Measurements from ENCODE around the gene SKIC3. TPM values are rescaled to one million over a fixed set of nuclear protein-coding genes. Genes with fewer than 3 reads are reported as not detected.

The SKIC3 gene
- total RNA-seq, 1 donor: 37.7 TPM

GRCh38 chr5:95532415-95532814, 22.4 kb downstream of the SKIC3 start:
- DNase-seq (ENCODE audit: low read depth in 2 of 3, low spot score in 2 of 3): no peak

- no peak for DNase-seq (ENCODE audit: low read depth in 2 of 3, low spot score in 2 of 3)
Observed at GRCh38 chr5:95531491-95531890, 23.3 kb downstream of the SKIC3 start.

- DNase-seq (ENCODE audit: low read depth in 2 of 3, low spot score in 2 of 3): no peak
Observed at GRCh38 chr5:95530416-95530815, 24.4 kb downstream of the SKIC3 start.

- no peak for DNase-seq (ENCODE audit: low read depth in 2 of 3, low spot score in 2 of 3)
Observed at GRCh38 chr5:95528565-95528964, 26.2 kb downstream of the SKIC3 start.

GRCh38 chr5:95526871-95527270, 27.9 kb downstream of the SKIC3 start:
- DNase-seq (ENCODE audit: low read depth in 2 of 3, low spot score in 2 of 3): no peak

GRCh38 chr5:95524423-95524822, 30.4 kb downstream of the SKIC3 start:
- no peak for DNase-seq (ENCODE audit: low read depth in 2 of 3, low spot score in 2 of 3)

GRCh38 chr5:95520206-95520605, 34.6 kb downstream of the SKIC3 start:
- DNase-seq (ENCODE audit: low read depth in 2 of 3, low spot score in 2 of 3): no peak

GRCh38 chr5:95519681-95520080, 35.1 kb downstream of the SKIC3 start:
- no peak for DNase-seq (ENCODE audit: low read depth in 2 of 3, low spot score in 2 of 3)

- DNase-seq (ENCODE audit: low read depth in 2 of 3, low spot score in 2 of 3): no peak
Observed at GRCh38 chr5:95519151-95519550, 35.6 kb downstream of the SKIC3 start.

GRCh38 chr5:95518417-95518816, 36.4 kb downstream of the SKIC3 start:
- no peak for DNase-seq (ENCODE audit: low read depth in 2 of 3, low spot score in 2 of 3)

GRCh38 chr5:95511606-95512005, 43.2 kb downstream of the SKIC3 start:
- DNase-seq (ENCODE audit: low read depth in 2 of 3, low spot score in 2 of 3): no peak

GRCh38 chr5:95508550-95508949, 46.2 kb downstream of the SKIC3 start:
- DNase-seq (ENCODE audit: low read depth in 2 of 3, low spot score in 2 of 3): no peak

Small RNAs within 50 kb of the gene (small RNA-seq; reads per million reads assigned to genes)
- gene RNU6-308P: not detected

Other genes starting within 250 kb of the SKIC3 start
- 1.9 TPM for gene FAM81B, start 163.6 kb downstream of the SKIC3 start, total RNA-seq
- 3.8 TPM for gene ARSK, start 124 bp upstream of the SKIC3 start, total RNA-seq
- gene GPR150, start 65.1 kb upstream of the SKIC3 start, total RNA-seq: 0.54 TPM
- gene RFESD, start 91.8 kb upstream of the SKIC3 start, total RNA-seq: 1.6 TPM
- under 0.01 TPM for gene SPATA9, start 128.0 kb upstream of the SKIC3 start, total RNA-seq
- gene RHOBTB3, start 176.4 kb upstream of the SKIC3 start, total RNA-seq: 48.7 TPM

Measured in hematopoietic multipotent progenitor cell (in vitro differentiated cells).